Neural cell (in vitro differentiated cells): Measurements from ENCODE around the gene HDAC4. TPM values are rescaled to one million over a fixed set of nuclear protein-coding genes. Genes with fewer than 3 reads are reported as not detected.

Experiments used
- H2AFZ ChIP-seq: fragments of 200-600, 300-800 bp; sonication (generic), shearing (Covaris generic); 2 replicates; pipeline ENCODE4 v1.6.0; 2014; ENCODE audit warnings: low read depth, mild to moderate bottlenecking, antibody characterized with exemption, low read length, moderate library complexity
- H3F3A ChIP-seq: fragments of 200-600 bp; shearing (Covaris generic); 2 replicates; pipeline ENCODE4 v1.6.1; 2016; ENCODE audit warnings: mild to moderate bottlenecking, moderate library complexity, mixed read lengths, antibody characterized with exemption, low read length; ENCODE audit not compliant: insufficient read depth, poor library complexity, severe bottlenecking
- H3K27ac ChIP-seq: fragments of 200-600, 300-800 bp; sonication (generic), shearing (Covaris generic); 2 replicates; pipeline ENCODE4 v1.5.1; 2014; ENCODE audit warnings: mild to moderate bottlenecking, low read length, moderate library complexity
- H3K27me3 ChIP-seq: fragments of 300-800, 200-600 bp; sonication (generic), shearing (Covaris generic); 2 replicates; pipeline ENCODE4 v1.6.0; 2014; ENCODE audit warnings: mild to moderate bottlenecking, low read depth, low read length, moderate library complexity; ENCODE audit not compliant: insufficient read depth
- H3K36me3 ChIP-seq: fragments of 300-800, 200-600 bp; sonication (generic), shearing (Covaris generic); 2 replicates; pipeline ENCODE4 v1.5.1; 2014; ENCODE audit warnings: mild to moderate bottlenecking, antibody characterized with exemption, low read length, moderate library complexity; ENCODE audit not compliant: insufficient read depth
- H3K4me2 ChIP-seq: fragments of 300-800, 200-600 bp; sonication (generic), shearing (Covaris generic); 2 replicates; pipeline ENCODE4 v1.6.0; 2014; ENCODE audit warnings: mild to moderate bottlenecking, low read length
- H3K4me3 ChIP-seq: fragments of 300-800, 200-600 bp; sonication (generic), shearing (Covaris generic); 2 replicates; pipeline ENCODE4 v1.5.1; 2014; ENCODE audit warnings: mild to moderate bottlenecking, low read length, moderate library complexity
- H3K79me2 ChIP-seq: fragments of 200-600 bp; shearing (Covaris generic); replicated peaks from 2 replicates; pipeline ENCODE4 v1.6.0; 2014; ENCODE audit warnings: mild to moderate bottlenecking, low read length, moderate library complexity; ENCODE audit not compliant: insufficient read depth
- H3K9ac ChIP-seq: fragments of 300-800, 200-600 bp; sonication (generic), shearing (Covaris generic); 2 replicates; pipeline ENCODE4 v1.6.1; 2016; ENCODE audit warnings: mild to moderate bottlenecking, low read length, mixed read lengths
- H3K9me2 ChIP-seq: fragments of 200-600 bp; shearing (Covaris generic); 2 replicates; pipeline ENCODE4 v1.6.1; 2016; ENCODE audit warnings: mild to moderate bottlenecking, low read length, mixed read lengths; ENCODE audit not compliant: insufficient read depth
- H3K9me3 ChIP-seq: fragments of 200-600, 300-800 bp; sonication (generic), shearing (Covaris generic); 2 replicates; pipeline ENCODE4 v1.6.1; 2016; ENCODE audit warnings: mild to moderate bottlenecking, mixed run types, low read length, moderate library complexity, mixed read lengths
- H4K20me1 ChIP-seq: fragments of 200-600 bp; shearing (Covaris generic); 2 replicates; pipeline ENCODE4 v1.6.1; 2016; ENCODE audit warnings: mild to moderate bottlenecking, mixed run types; ENCODE audit not compliant: insufficient read depth
- EP300 ChIP-seq: fragments of 450-650 bp; conservative IDR thresholded peaks from 2 replicates; pipeline ENCODE4 v1.6.1; 2014; ENCODE audit warnings: antibody characterized with exemption, mild to moderate bottlenecking, moderate library complexity; ENCODE audit not compliant: poor library complexity, severe bottlenecking
- EZH2 ChIP-seq: fragments of 200-600, 300-800 bp; shearing (Covaris generic), sonication (generic); IDR thresholded peaks from 2 replicates; pipeline ENCODE4 v1.6.1; 2014; ENCODE audit warnings: antibody characterized with exemption, low read length, borderline replicate concordance, mild to moderate bottlenecking; ENCODE audit not compliant: insufficient read depth, poor library complexity, severe bottlenecking
- MXI1 ChIP-seq: fragments of 450-650 bp; conservative IDR thresholded peaks from 2 replicates; pipeline ENCODE4 v1.6.1; 2014; ENCODE audit warnings: antibody characterized with exemption, mild to moderate bottlenecking; ENCODE audit not compliant: poor library complexity, severe bottlenecking
- POLR2AphosphoS5 ChIP-seq: IDR thresholded peaks from 2 replicates; pipeline ENCODE4 v1.6.1; 2012
- RAD21 ChIP-seq: fragments of 450-650 bp; conservative IDR thresholded peaks from 2 replicates; pipeline ENCODE4 v1.6.1; 2014; ENCODE audit warnings: antibody characterized with exemption, mild to moderate bottlenecking, moderate library complexity
- SMC3 ChIP-seq: fragments of 450-650 bp; conservative IDR thresholded peaks from 2 replicates; pipeline ENCODE4 v1.6.1; 2014; ENCODE audit warnings: antibody characterized with exemption, mild to moderate bottlenecking, moderate library complexity; ENCODE audit not compliant: poor library complexity
- TAF1 ChIP-seq: IDR thresholded peaks from 2 replicates; pipeline ENCODE4 v1.6.1; 2012; ENCODE audit warnings: low read depth
- polyA plus RNA-seq: library from polyadenylated mRNA; depleted of rRNA; stranded (reverse); fragments of >200 nt; gene quantifications from 2 replicates; pipeline ENCODE4 v1.2.3, GENCODE V29; 2014
- TF ChIP-seq, protein P1 (sequence below): fragments of 450-650 bp; IDR thresholded peaks from 2 replicates; pipeline ENCODE4 v1.5.1; 2014; ENCODE audit warnings: antibody characterized with exemption, mild to moderate bottlenecking, moderate library complexity; ENCODE audit not compliant: poor library complexity, severe bottlenecking
- TF ChIP-seq, protein P2 (sequence below): IDR thresholded peaks from 2 replicates; pipeline ENCODE4 v1.6.1; 2012; ENCODE audit warnings: borderline replicate concordance

The HDAC4 gene
- polyA plus RNA-seq, 1 donor from 2014 or later: 3.4 TPM

DNA sequence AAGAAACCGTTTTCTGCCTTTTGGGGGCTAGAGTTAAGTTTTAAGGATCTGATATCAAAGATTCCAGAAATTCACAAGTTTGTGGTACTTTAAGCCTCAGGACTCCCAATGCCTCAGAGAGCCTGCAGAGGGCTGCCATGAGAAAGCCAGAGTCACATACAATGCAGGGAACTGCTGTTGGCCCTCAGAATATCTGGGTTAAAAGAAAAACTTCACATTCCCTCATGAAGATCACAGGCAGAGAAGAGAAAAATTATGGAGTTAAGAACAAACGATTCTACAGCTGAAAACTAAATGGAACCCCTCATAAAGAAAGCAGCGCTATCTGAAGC, 39.5 kb downstream of the HDAC4 start:
- Histone ChIP-seq H3K4me2 (no peak overlapping the region), H2AFZ (no peak overlapping the region), H3K9me2 (no peaks in the 10 kb centered on the region), H4K20me1 (no peaks in the 10 kb centered on the region), H3K27ac (no peak overlapping the region), H3K4me3 (no peak overlapping the region), H3K27me3 (no peaks in the 10 kb centered on the region), H3K9ac (no peak overlapping the region), H3F3A (no peaks in the 10 kb centered on the region), H3K36me3 (no peaks in the 10 kb centered on the region), H3K79me2 (peaks cover 36% of the 10 kb centered on the region), H3K9me3 (no peaks in the 10 kb centered on the region)
- TF ChIP-seq SMC3: no peak
- TF ChIP-seq, protein P1, sequence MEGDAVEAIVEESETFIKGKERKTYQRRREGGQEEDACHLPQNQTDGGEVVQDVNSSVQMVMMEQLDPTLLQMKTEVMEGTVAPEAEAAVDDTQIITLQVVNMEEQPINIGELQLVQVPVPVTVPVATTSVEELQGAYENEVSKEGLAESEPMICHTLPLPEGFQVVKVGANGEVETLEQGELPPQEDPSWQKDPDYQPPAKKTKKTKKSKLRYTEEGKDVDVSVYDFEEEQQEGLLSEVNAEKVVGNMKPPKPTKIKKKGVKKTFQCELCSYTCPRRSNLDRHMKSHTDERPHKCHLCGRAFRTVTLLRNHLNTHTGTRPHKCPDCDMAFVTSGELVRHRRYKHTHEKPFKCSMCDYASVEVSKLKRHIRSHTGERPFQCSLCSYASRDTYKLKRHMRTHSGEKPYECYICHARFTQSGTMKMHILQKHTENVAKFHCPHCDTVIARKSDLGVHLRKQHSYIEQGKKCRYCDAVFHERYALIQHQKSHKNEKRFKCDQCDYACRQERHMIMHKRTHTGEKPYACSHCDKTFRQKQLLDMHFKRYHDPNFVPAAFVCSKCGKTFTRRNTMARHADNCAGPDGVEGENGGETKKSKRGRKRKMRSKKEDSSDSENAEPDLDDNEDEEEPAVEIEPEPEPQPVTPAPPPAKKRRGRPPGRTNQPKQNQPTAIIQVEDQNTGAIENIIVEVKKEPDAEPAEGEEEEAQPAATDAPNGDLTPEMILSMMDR: no peak
- no peak for TF ChIP-seq EZH2
- TF ChIP-seq MXI1: no peak
- TF ChIP-seq TAF1: no peak
- no peak for TF ChIP-seq EP300
- no peak for TF ChIP-seq RAD21
- TF ChIP-seq, protein P2, sequence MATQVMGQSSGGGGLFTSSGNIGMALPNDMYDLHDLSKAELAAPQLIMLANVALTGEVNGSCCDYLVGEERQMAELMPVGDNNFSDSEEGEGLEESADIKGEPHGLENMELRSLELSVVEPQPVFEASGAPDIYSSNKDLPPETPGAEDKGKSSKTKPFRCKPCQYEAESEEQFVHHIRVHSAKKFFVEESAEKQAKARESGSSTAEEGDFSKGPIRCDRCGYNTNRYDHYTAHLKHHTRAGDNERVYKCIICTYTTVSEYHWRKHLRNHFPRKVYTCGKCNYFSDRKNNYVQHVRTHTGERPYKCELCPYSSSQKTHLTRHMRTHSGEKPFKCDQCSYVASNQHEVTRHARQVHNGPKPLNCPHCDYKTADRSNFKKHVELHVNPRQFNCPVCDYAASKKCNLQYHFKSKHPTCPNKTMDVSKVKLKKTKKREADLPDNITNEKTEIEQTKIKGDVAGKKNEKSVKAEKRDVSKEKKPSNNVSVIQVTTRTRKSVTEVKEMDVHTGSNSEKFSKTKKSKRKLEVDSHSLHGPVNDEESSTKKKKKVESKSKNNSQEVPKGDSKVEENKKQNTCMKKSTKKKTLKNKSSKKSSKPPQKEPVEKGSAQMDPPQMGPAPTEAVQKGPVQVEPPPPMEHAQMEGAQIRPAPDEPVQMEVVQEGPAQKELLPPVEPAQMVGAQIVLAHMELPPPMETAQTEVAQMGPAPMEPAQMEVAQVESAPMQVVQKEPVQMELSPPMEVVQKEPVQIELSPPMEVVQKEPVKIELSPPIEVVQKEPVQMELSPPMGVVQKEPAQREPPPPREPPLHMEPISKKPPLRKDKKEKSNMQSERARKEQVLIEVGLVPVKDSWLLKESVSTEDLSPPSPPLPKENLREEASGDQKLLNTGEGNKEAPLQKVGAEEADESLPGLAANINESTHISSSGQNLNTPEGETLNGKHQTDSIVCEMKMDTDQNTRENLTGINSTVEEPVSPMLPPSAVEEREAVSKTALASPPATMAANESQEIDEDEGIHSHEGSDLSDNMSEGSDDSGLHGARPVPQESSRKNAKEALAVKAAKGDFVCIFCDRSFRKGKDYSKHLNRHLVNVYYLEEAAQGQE: no peak
- no peak for TF ChIP-seq POLR2AphosphoS5

DNA sequence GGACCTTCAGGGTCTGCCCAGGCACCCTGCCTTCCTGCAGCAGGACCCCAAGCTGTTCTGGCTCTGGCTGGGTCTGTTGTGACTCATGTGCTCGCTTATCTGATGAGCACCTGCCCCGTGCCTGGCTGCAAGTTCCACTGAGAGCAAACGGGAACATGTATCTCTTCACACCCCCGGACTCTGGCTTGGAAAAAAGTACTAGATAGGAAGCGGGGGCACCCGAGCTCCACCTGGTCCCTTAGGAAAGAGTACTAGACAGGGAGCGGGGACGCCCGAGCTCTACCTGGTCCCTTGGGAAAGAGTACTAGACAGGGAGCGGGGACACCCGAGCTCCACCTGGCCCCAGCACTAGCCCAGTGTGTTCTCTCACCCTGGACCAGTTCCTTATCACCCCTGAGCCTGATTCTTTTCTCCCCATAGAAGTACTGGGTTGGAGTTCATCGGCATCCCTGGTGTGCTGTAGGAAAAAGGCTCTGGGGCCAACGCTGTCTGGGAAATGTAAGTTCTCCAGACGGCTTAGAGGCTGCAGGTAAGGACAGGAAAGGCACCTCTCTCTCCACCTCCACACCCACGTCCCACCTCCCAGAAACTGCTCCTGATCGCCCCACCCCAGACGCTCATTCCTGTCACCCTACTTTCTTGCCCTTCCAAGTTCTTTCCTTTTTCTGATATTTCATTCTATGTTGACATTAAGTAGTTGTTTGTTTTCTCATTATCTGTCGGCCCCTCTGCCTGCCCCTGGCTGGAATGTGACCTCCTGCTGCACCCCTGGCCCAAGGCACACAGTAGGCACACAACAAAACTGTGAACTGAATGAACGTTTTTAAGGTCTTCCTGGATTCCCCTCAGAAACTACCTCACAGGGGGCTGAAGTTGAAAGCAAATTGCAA, 40.2 kb downstream of the HDAC4 start:
- Histone ChIP-seq H3K9me2 (no peaks in the 10 kb centered on the region), H3F3A (no peaks in the 10 kb centered on the region), H3K9ac (no peak overlapping the region), H2AFZ (no peak overlapping the region), H3K27ac (no peak overlapping the region), H3K36me3 (no peaks in the 10 kb centered on the region), H3K4me2 (no peak overlapping the region), H4K20me1 (no peaks in the 10 kb centered on the region), H3K79me2 (peaks cover 36% of the 10 kb centered on the region), H3K4me3 (no peak overlapping the region), H3K27me3 (no peaks in the 10 kb centered on the region), H3K9me3 (no peaks in the 10 kb centered on the region)
- TF ChIP-seq, protein P2: no peak
- TF ChIP-seq POLR2AphosphoS5: no peak
- no peak for TF ChIP-seq EP300
- no peak for TF ChIP-seq EZH2
- TF ChIP-seq MXI1: no peak
- TF ChIP-seq, protein P1: no peak
